Measurements from ENCODE around the gene CSNK1G3.

DNA sequence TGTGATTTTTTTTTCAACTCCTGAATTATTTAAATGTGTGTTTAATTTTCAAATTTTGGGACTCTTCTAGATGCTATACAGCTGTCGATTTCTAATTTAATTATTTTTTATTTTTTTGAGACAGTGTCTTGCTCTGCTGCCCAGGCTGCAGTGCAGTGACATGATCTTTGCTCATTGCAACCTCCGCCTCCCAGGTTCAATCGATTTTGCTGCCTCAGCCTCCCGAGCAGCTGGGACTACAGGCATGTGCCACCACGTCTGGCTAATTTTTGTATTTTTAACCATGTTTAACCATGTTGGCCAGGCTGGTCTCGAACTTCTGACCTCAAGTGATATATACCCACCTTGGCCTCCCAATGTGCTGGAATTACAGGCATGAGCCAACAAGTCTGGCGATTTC, 28.6 kb downstream of the CSNK1G3 start:
- TF ChIP-seq, protein P1, sequence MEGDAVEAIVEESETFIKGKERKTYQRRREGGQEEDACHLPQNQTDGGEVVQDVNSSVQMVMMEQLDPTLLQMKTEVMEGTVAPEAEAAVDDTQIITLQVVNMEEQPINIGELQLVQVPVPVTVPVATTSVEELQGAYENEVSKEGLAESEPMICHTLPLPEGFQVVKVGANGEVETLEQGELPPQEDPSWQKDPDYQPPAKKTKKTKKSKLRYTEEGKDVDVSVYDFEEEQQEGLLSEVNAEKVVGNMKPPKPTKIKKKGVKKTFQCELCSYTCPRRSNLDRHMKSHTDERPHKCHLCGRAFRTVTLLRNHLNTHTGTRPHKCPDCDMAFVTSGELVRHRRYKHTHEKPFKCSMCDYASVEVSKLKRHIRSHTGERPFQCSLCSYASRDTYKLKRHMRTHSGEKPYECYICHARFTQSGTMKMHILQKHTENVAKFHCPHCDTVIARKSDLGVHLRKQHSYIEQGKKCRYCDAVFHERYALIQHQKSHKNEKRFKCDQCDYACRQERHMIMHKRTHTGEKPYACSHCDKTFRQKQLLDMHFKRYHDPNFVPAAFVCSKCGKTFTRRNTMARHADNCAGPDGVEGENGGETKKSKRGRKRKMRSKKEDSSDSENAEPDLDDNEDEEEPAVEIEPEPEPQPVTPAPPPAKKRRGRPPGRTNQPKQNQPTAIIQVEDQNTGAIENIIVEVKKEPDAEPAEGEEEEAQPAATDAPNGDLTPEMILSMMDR (IDR thresholded peaks at IDR 0.05): no peak
- no peak for TF ChIP-seq POLR2A (IDR thresholded peaks at IDR 0.05)
